Measurements from ENCODE around the gene APOBEC3C. TPM values are rescaled to one million over a fixed set of nuclear protein-coding genes. Genes with fewer than 3 reads are reported as not detected.
"Not testable (repeated sequence)": the region's sequence is repeated elsewhere in the genome, so short reads cannot be mapped to it uniquely, and the experiment has no call there.

The APOBEC3C gene
- polyA plus RNA-seq, 1 donor from 2014 or later: not detected

DNA sequence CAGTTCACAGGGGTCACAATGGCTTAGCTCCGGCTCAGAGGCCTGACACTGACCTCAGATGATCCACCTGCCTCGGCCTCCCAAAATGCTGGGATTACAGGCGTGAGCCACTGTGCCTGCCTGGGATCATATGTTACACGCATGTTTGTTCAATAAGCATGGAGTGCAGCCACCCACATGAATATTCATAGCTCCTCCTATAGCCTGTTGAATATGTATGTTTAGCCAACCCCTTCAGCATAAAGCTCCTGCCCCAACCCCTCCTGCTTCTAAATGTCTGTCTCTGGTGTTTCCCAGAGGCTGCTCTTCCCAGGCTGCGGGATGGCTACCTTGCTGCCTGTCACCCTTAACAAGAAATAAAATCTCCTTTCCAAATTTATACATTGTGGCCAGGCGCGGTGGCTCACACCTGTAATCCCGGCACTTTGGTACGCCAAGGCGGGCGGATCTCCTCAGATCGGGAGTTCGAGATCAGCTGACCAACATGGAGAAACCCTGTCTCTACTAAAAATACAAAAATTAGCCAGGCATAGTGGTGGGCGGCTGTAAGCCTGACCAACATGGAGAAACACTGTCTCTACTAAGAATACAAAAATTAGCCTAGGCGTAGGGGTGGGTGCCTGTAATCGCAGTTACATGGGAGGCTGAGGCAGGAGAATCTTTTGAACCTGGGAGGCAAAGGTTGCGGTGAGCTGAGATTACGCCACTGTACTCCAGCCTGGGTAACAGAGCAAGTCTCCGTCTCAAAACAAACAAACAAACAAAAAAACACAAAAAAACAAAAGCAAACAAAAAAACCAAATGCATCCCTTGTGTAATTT lies 25.5 kb downstream of the APOBEC3C start:
- Histone ChIP-seq H3K4me2 (ENCODE audit: low read length) (no peak overlapping the region), H3F3A (ENCODE audit: insufficient read depth, low read length, poor library complexity, severe bottlenecking) (no peaks in the 10 kb centered on the region), H3K4me3 (ENCODE audit: low read length) (no peak overlapping the region), H3K27me3 (ENCODE audit: insufficient read depth, low read depth, low read length) (no peaks in the 10 kb centered on the region), H3K9me2 (ENCODE audit: insufficient read depth, low read length) (no peaks in the 10 kb centered on the region), H4K20me1 (ENCODE audit: insufficient read depth) (no peaks in the 10 kb centered on the region), H3K27ac (ENCODE audit: low read length) (no peak overlapping the region), H3K9me3 (ENCODE audit: low read length) (no peaks in the 10 kb centered on the region), H3K79me2 (replicated peaks; ENCODE audit: insufficient read depth, low read length) (no peaks in the 10 kb centered on the region), H3K36me3 (ENCODE audit: insufficient read depth, low read length) (no peaks in the 10 kb centered on the region), H2AFZ (ENCODE audit: low read depth, low read length) (no peak overlapping the region), H3K9ac (ENCODE audit: low read length) (no peak overlapping the region)
- TF ChIP-seq, protein P1, sequence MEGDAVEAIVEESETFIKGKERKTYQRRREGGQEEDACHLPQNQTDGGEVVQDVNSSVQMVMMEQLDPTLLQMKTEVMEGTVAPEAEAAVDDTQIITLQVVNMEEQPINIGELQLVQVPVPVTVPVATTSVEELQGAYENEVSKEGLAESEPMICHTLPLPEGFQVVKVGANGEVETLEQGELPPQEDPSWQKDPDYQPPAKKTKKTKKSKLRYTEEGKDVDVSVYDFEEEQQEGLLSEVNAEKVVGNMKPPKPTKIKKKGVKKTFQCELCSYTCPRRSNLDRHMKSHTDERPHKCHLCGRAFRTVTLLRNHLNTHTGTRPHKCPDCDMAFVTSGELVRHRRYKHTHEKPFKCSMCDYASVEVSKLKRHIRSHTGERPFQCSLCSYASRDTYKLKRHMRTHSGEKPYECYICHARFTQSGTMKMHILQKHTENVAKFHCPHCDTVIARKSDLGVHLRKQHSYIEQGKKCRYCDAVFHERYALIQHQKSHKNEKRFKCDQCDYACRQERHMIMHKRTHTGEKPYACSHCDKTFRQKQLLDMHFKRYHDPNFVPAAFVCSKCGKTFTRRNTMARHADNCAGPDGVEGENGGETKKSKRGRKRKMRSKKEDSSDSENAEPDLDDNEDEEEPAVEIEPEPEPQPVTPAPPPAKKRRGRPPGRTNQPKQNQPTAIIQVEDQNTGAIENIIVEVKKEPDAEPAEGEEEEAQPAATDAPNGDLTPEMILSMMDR (IDR thresholded peaks at IDR 0.05; ENCODE audit: poor library complexity, severe bottlenecking): no peak
- TF ChIP-seq TAF1 (IDR thresholded peaks at IDR 0.05; ENCODE audit: low read depth) (no peak), EP300 (conservative IDR thresholded peaks at IDR 0.05; ENCODE audit: poor library complexity, severe bottlenecking) (no peak), MXI1 (conservative IDR thresholded peaks at IDR 0.05; ENCODE audit: poor library complexity, severe bottlenecking) (no peak), SMC3 (conservative IDR thresholded peaks at IDR 0.05; ENCODE audit: poor library complexity) (no peak), POLR2AphosphoS5 (IDR thresholded peaks at IDR 0.05) (no peak)
- TF ChIP-seq, protein P2, sequence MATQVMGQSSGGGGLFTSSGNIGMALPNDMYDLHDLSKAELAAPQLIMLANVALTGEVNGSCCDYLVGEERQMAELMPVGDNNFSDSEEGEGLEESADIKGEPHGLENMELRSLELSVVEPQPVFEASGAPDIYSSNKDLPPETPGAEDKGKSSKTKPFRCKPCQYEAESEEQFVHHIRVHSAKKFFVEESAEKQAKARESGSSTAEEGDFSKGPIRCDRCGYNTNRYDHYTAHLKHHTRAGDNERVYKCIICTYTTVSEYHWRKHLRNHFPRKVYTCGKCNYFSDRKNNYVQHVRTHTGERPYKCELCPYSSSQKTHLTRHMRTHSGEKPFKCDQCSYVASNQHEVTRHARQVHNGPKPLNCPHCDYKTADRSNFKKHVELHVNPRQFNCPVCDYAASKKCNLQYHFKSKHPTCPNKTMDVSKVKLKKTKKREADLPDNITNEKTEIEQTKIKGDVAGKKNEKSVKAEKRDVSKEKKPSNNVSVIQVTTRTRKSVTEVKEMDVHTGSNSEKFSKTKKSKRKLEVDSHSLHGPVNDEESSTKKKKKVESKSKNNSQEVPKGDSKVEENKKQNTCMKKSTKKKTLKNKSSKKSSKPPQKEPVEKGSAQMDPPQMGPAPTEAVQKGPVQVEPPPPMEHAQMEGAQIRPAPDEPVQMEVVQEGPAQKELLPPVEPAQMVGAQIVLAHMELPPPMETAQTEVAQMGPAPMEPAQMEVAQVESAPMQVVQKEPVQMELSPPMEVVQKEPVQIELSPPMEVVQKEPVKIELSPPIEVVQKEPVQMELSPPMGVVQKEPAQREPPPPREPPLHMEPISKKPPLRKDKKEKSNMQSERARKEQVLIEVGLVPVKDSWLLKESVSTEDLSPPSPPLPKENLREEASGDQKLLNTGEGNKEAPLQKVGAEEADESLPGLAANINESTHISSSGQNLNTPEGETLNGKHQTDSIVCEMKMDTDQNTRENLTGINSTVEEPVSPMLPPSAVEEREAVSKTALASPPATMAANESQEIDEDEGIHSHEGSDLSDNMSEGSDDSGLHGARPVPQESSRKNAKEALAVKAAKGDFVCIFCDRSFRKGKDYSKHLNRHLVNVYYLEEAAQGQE (IDR thresholded peaks at IDR 0.05; ENCODE audit: borderline replicate concordance): no peak

GRCh38 chr22:39040155-39040537 lies 26.1 kb downstream of the APOBEC3C start:
- not testable (repeated sequence) for H3K36me3 ChIP-seq (ENCODE audit: insufficient read depth, low read length); H3K4me3 ChIP-seq (ENCODE audit: low read length); H3K4me2 ChIP-seq (ENCODE audit: low read length); H3K9me3 ChIP-seq (ENCODE audit: low read length); H3K9me2 ChIP-seq (ENCODE audit: insufficient read depth, low read length); H3K79me2 ChIP-seq (replicated peaks; ENCODE audit: insufficient read depth, low read length); H3K9ac ChIP-seq (ENCODE audit: low read length); H3K27me3 ChIP-seq (ENCODE audit: insufficient read depth, low read depth, low read length); H3K27ac ChIP-seq (ENCODE audit: low read length); H2AFZ ChIP-seq (ENCODE audit: low read depth, low read length); H4K20me1 ChIP-seq (ENCODE audit: insufficient read depth); H3F3A ChIP-seq (ENCODE audit: insufficient read depth, low read length, poor library complexity, severe bottlenecking)

DNA sequence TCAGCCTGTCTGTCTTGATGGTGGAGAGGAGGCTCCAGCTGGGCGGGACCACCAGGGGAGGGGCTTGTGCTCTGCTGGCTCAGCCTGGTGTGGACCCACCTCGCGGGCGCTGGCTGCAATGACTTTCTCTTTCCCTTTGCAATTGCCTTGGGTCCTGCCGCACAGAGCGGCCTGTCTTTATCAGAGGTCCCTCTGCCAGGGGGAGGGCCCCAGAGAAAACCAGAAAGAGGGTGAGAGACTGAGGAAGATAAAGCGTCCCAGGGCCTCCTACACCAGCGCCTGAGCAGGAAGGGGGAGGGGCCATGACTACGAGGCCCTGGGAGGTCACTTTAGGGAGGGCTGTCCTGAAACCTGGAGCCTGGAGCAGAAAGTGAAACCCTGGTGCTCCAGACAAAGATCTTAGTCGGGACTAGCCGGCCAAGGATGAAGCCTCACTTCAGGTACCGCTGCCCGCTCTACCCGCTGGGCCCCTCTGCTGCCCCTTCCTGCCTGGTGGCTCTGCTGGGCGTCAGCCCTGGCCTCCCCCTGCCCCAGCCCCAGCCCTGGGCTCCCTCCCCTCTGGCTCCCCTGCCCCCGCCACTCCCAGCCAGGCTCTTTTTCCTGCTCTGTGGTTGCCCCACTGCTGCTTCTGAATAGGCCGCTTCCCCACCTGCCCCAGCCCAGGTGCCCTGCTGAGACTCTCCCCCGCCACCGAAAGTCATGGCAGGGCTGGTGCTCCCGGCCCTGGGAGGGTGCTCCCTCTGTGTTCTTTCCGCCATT lies 26.7 kb downstream of the APOBEC3C start, which contains the start of gene APOBEC3F:
APOBEC3F (plus strand) TSS at position 327 of the 759 bp plus-strand sequence; CDS start at position 424, 97 bp downstream.
- not testable (repeated sequence) for H3K9me2 ChIP-seq (ENCODE audit: insufficient read depth, low read length); H3K27me3 ChIP-seq (ENCODE audit: insufficient read depth, low read depth, low read length); H3K4me2 ChIP-seq (ENCODE audit: low read length); H3K9ac ChIP-seq (ENCODE audit: low read length); H3F3A ChIP-seq (ENCODE audit: insufficient read depth, low read length, poor library complexity, severe bottlenecking); H4K20me1 ChIP-seq (ENCODE audit: insufficient read depth); H3K79me2 ChIP-seq (replicated peaks; ENCODE audit: insufficient read depth, low read length); H2AFZ ChIP-seq (ENCODE audit: low read depth, low read length); H3K27ac ChIP-seq (ENCODE audit: low read length); H3K36me3 ChIP-seq (ENCODE audit: insufficient read depth, low read length); H3K4me3 ChIP-seq (ENCODE audit: low read length); H3K9me3 ChIP-seq (ENCODE audit: low read length)

Measured in neural cell (in vitro differentiated cells).